ENCODE data around the gene AJUBA.
"Not testable (repeated sequence)": the region's sequence is repeated elsewhere in the genome, so short reads cannot be mapped to it uniquely, and the experiment has no call there.

AJUBA gene

DNA sequence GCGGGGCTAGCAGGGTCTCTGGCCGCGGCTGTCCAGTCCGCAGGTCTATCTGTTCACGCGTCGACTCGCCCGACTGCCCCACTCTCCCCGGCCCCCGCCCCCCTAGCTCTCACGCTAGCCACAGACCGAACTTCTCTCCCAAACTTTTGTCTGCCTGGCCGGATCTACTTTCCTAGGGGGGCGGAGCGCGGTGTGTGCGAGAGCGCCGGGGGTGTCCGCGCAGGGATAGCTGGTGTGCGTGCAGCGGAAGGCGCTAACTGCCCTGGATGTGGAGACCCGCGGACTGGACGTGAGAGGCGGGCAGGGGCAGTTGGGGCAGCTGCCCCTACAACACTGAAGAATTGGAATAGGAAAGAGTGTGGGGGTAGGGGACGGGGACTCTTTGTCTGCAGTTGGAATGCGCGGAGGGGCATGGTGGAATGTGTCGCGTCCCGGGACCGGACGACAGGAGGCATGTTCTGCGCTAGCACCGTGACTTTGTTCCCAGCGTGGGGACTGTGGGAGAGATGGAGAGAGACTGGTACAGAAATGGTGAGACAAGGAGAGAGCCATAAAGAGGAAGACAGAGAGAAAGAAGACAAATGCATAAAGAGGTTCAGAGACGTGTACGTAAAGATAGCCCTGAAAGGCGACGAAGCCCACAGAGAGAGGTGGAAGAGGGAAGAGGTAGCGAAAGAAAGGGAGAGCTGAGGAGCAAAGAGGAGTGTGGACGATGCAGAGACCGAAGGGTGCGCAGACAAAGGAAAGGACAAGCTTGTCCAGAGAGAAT, at the start of gene AJUBA:
TSS of gene AJUBA (minus strand) at position 75 of the 769 bp plus-strand sequence. CDS start 285 bp downstream, outside the sequence.
- peak; percentile 70 for DNase-seq

GRCh38 chr14:23030936-23031335, 48.6 kb upstream of the AJUBA start:
- no peak for DNase-seq

GRCh38 chr14:23028799-23029198, 46.4 kb upstream of the AJUBA start:
- peak; percentile 21 for DNase-seq

- DNase-seq, result no peak
Measured at GRCh38 chr14:23025151-23025814, 42.9 kb upstream of the AJUBA start.

GRCh38 chr14:23024612-23025075, 42.3 kb upstream of the AJUBA start:
- no peak for DNase-seq

DNA sequence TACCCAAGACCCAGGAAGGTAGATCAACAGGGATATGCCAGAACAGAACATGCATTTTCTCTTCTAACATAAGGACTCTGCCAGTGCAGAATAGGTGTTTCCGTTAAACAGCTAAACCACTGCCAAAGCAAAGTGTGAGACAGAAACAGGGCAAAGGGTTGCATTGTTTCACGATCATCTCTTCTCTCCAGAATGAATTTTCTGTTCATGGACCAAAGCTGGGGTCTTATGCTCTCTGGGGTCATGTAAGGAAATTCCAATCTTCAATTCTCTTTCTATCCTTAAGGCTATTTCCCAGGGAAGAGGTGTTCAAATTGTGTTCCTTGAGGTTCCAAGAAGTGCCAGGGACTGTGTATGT, 41.4 kb upstream of the AJUBA start:
- no peak for DNase-seq

- DNase-seq, result no peak
Measured at GRCh38 chr14:23023022-23023794, 40.9 kb upstream of the AJUBA start.

GRCh38 chr14:23021889-23022442, 39.6 kb upstream of the AJUBA start:
- no peak for DNase-seq

DNA sequence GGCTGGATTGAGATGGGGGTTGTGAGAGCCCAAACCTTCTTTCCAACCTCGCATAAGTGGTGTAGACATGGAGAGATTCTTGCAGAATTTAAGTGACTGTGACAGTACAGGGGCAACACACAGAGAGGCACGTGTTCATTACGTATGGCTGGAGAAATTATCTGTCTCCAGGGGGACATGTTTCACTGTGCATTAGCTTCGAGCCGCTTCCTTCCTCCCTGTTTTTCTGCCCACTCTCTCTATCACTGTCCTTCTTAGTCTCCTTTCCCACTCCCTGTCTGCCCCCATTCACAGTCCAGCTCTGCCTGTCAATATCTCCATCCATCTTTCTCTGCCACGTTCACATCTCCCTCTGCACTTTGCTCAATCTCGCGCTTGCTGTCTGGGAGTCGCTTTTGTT, 39.1 kb upstream of the AJUBA start:
- no peak for DNase-seq

- DNase-seq, result no peak
Measured at GRCh38 chr14:23020143-23021128, 38.1 kb upstream of the AJUBA start.

DNA sequence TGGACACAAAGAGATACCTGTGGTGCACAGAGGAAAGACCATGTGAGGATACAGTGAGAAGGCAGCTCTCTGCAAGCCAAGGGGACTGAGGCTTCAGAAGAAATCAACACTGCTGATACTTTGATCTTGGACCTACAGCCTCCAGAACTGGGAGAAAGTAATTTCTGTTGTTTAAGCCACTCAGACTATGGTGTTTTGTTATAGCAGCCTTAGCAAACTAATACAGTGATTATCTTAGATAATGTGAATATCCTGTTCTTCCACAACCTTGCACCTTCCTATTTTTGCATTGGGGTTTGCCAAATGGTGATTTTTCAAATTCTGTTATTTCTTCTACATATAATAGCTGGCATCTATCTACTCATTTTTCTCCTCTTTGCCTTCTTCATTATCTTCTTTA, 35.8 kb upstream of the AJUBA start:
- no peak for DNase-seq

DNA sequence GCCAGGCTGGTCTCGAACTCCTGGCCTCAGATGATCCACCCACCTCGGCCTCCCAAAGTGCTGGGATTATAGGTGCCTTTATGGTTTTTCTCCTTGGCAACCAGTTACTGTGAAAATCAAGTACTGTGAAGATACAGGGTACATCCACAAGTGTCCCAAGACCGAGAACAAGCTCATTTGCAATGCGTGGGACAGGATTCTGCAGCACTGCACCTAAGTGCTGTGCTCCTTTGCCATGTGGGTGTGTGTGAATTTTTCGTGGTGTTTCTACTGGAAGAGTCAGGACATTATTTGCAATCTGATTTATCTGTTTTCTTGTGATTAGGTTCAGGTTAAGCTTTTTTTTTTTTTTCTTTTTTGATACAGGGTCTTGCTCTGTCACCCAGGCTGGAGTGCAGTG, 34.7 kb upstream of the AJUBA start:
- no peak for DNase-seq

- DNase-seq, result no peak
Measured at GRCh38 chr14:23015618-23016017, 33.3 kb upstream of the AJUBA start.

GRCh38 chr14:23013749-23014054, 31.4 kb upstream of the AJUBA start:
- DNase-seq, result not testable (repeated sequence)

GRCh38 chr14:23013054-23013748, 30.9 kb upstream of the AJUBA start:
- no peak for DNase-seq

DNA sequence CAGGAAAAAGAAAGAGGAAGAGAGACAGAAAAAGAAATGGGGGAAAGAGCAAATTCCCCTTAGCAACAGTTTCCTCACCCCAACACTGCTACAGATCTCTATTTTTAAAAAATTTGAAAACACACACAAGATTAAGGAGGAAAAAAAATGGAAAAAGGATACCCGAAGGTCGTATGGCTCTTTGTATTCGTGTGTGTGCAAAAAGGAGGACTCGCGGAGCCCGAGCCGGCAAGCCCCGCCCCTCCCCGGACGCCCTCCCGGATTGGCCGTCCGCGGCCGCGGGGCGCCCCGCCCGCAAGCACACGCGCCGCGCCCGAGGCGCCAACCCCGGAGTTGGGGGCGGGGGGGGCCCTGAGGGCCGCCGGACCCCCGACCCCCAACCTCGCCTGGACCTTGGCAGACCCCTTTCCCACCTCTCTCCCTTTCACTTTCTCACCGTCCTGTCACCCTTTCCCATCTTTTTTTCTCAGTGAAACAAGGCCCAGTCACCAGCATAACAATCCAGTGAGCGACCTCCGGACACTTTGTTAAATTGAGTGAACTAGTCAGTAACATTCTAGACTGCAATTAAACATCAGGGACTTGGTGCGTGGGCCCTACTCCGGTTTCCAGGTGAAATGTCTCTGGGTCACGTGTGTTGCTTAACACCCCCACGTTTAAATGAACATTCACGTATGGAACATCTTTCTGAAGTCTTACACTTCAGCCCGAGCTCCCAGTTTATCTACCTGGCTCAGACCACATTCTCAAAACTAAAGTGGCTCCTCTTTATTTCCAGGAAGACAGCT, 27.8 kb upstream of the AJUBA start, which contains the start of gene C14orf93:
TSS of gene C14orf93 (minus strand) at position 205 of the 788 bp plus-strand sequence. CDS start 11,120 bp downstream, outside the sequence.
- DNase-seq, result peak; percentile 68

GRCh38 chr14:23009483-23009938, 27.2 kb upstream of the AJUBA start:
- no peak for DNase-seq

DNA sequence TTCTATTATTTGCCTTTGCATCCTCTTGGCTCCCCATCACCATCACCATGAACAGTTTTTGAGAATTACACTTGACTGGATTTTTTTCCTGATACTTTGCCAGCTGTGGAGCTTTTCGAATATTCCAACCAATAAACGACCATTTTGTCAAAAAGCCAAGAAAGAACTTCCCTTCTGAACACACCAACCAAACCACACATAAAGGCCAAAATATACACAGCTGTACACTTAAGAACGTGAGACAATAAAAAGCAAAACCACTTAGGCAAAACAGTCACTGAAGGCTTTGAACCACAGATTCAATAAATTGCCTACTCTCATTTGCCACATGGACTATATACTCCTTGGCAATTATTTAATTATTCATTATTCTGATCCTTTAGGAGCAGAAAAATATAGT, 26.5 kb upstream of the AJUBA start:
- DNase-seq, result no peak

- peak; percentile 99 for DNase-seq
Measured at GRCh38 chr14:23006544-23007419, 24.4 kb upstream of the AJUBA start.

- no peak for DNase-seq
Measured at GRCh38 chr14:23006188-23006534, 23.8 kb upstream of the AJUBA start.
